ENCODE data around the gene SLC25A47.
A peak's percentile ranks its signal among the peaks of the same experiment; 100 is the strongest.

The SLC25A47 gene

GRCh38 chr14:100317912-100318808 is 5.0 kb upstream of the SLC25A47 start:
- Mint-ChIP-seq H3K36me3 (no peaks in the 10 kb centered on the region), H3K27me3 (no peaks in the 10 kb centered on the region), H3K9me3 (no peaks in the 10 kb centered on the region), H3K27ac (peak overlapping the region; percentile 78), H3K4me1 (peaks cover 0 to 19% of the 10 kb centered on the region in 2 donors), H3K4me3 (peak overlapping the region; percentile 78 to 84)
- DNase-seq: peak; percentile 69
- ATAC-seq (replicated peaks): peak; percentile 98

- Mint-ChIP-seq H3K9me3 (no peaks in the 10 kb centered on the region), H3K27me3 (no peaks in the 10 kb centered on the region), H3K36me3 (no peaks in the 10 kb centered on the region), H3K4me3 (no peak overlapping the region), H3K4me1 (peaks cover 0 to 11% of the 10 kb centered on the region in 2 donors), H3K27ac (no peak overlapping the region)
- no peak for ATAC-seq (replicated peaks)
- DNase-seq: no peak
Measured at GRCh38 chr14:100320157-100320856, 2.8 kb upstream of the SLC25A47 start.

GRCh38 chr14:100321473-100322137 is 1.5 kb upstream of the SLC25A47 start:
- Mint-ChIP-seq H3K9me3 (no peaks in the 10 kb centered on the region), H3K4me3 (no peak overlapping the region), H3K27ac (no peak overlapping the region), H3K4me1 (peaks cover 0 to 9% of the 10 kb centered on the region in 2 donors), H3K36me3 (no peaks in the 10 kb centered on the region), H3K27me3 (no peaks in the 10 kb centered on the region)
- ATAC-seq (replicated peaks) (no peak), DNase-seq (no peak)

GRCh38 chr14:100322138-100322957 is 791 bp upstream of the SLC25A47 start:
- no peak for ATAC-seq (replicated peaks)
- no peak overlapping the region for H3K4me3 Mint-ChIP-seq
- no peaks in the 10 kb centered on the region for H3K27me3 Mint-ChIP-seq

GRCh38 chr14:100323942-100324307 is 786 bp downstream of the SLC25A47 start:
- DNase-seq: no peak
- Mint-ChIP-seq H3K36me3 (no peaks in the 10 kb centered on the region), H3K9me3 (no peaks in the 10 kb centered on the region), H3K27me3 (no peaks in the 10 kb centered on the region), H3K27ac (no peak overlapping the region), H3K4me3 (no peak overlapping the region), H3K4me1 (no peaks in the 10 kb centered on the region)
- ATAC-seq (replicated peaks): no peak

More at GRCh38 chr14:100322138-100322957, 791 bp upstream of the SLC25A47 start:
- Mint-ChIP-seq H3K4me1 (peaks cover 0 to 9% of the 10 kb centered on the region in 2 donors), H3K27ac (peak overlapping the region; percentile 37), H3K36me3 (no peaks in the 10 kb centered on the region), H3K9me3 (no peaks in the 10 kb centered on the region)
- DNase-seq: no peak

GRCh38 chr14:100325231-100325632 is 2.1 kb downstream of the SLC25A47 start:
- ATAC-seq (replicated peaks) (no peak), DNase-seq (no peak)
- Mint-ChIP-seq H3K36me3 (peaks cover 0 to 5% of the 10 kb centered on the region in 2 donors), H3K4me1 (no peaks in the 10 kb centered on the region), H3K9me3 (no peaks in the 10 kb centered on the region), H3K4me3 (no peak overlapping the region), H3K27me3 (no peaks in the 10 kb centered on the region), H3K27ac (no peak overlapping the region)

GRCh38 chr14:100325958-100326357 is 2.8 kb downstream of the SLC25A47 start:
- Mint-ChIP-seq H3K36me3 (peaks cover under 1 to 8% of the 10 kb centered on the region in 2 donors), H3K4me3 (no peak overlapping the region), H3K27ac (no peak overlapping the region), H3K4me1 (peaks cover 0 to under 1% of the 10 kb centered on the region in 2 donors), H3K27me3 (no peaks in the 10 kb centered on the region), H3K9me3 (no peaks in the 10 kb centered on the region)
- no peak for ATAC-seq (replicated peaks)
- DNase-seq: no peak

- Mint-ChIP-seq H3K4me1 (peaks cover 0 to 6% of the 10 kb centered on the region in 2 donors), H3K27ac (no peak overlapping the region), H3K9me3 (no peaks in the 10 kb centered on the region), H3K27me3 (no peaks in the 10 kb centered on the region), H3K4me3 (no peak overlapping the region), H3K36me3 (peaks cover 10 to 16% of the 10 kb centered on the region in 2 donors)
- DNase-seq: no peak
- ATAC-seq (replicated peaks): no peak
Measured at GRCh38 chr14:100327128-100327527, 4.0 kb downstream of the SLC25A47 start.

GRCh38 chr14:100328495-100329163 is 5.5 kb downstream of the SLC25A47 start:
- H3K27ac Mint-ChIP-seq: peak overlapping the region; percentile 81
- H3K36me3 Mint-ChIP-seq: peaks cover 19 to 23% of the 10 kb centered on the region in 2 donors
- H3K4me1 Mint-ChIP-seq: peaks cover 3 to 6% of the 10 kb centered on the region in 2 donors
- no peak for ATAC-seq (replicated peaks)
- no peaks in the 10 kb centered on the region for H3K27me3 Mint-ChIP-seq
- no peak overlapping the region for H3K4me3 Mint-ChIP-seq
- H3K9me3 Mint-ChIP-seq: no peaks in the 10 kb centered on the region
- no peak for DNase-seq

GRCh38 chr14:100329233-100330006 is 6.3 kb downstream of the SLC25A47 start:
- no peak for ATAC-seq (replicated peaks)

GRCh38 chr14:100330007-100330344 is 6.8 kb downstream of the SLC25A47 start:
- ATAC-seq (replicated peaks): no peak
- H3K4me1 Mint-ChIP-seq: peaks cover 6% of the 10 kb centered on the region in 2 donors
- H3K27ac Mint-ChIP-seq: no peak overlapping the region
- no peaks in the 10 kb centered on the region for H3K27me3 Mint-ChIP-seq
- no peak for DNase-seq
- peaks cover 33 to 35% of the 10 kb centered on the region in 2 donors for H3K36me3 Mint-ChIP-seq
- no peak overlapping the region for H3K4me3 Mint-ChIP-seq
- no peaks in the 10 kb centered on the region for H3K9me3 Mint-ChIP-seq

More at GRCh38 chr14:100329233-100330006, 6.3 kb downstream of the SLC25A47 start:
- Mint-ChIP-seq H3K4me1 (peaks cover 6% of the 10 kb centered on the region in 2 donors), H3K36me3 (peaks cover 27 to 30% of the 10 kb centered on the region in 2 donors), H3K4me3 (no peak overlapping the region), H3K27ac (peak overlapping the region; percentile 81), H3K27me3 (no peaks in the 10 kb centered on the region), H3K9me3 (no peaks in the 10 kb centered on the region)
- no peak for DNase-seq

GRCh38 chr14:100330388-100330931 is 7.3 kb downstream of the SLC25A47 start:
- Mint-ChIP-seq H3K27me3 (no peaks in the 10 kb centered on the region), H3K27ac (no peak overlapping the region), H3K4me3 (no peak overlapping the region), H3K36me3 (peaks cover 35 to 40% of the 10 kb centered on the region in 2 donors), H3K4me1 (peaks cover 6% of the 10 kb centered on the region in 2 donors), H3K9me3 (no peaks in the 10 kb centered on the region)
- ATAC-seq (replicated peaks) (no peak), DNase-seq (no peak)
